Urothelium cell line (cell line): ENCODE results near the gene RAB40C.
A peak's percentile ranks its signal among the peaks of the same experiment; 100 is the strongest.

Experiments
- DNase-seq: peaks from one replicate; pipeline ENCODE4 v3.0.0; 2011; ENCODE audit warnings: low spot score, mixed read lengths
- FAIRE-seq: peaks from 2 replicates; lab custom pipeline; 2011; peaks lifted over from hg19 to GRCh38; lab: Jason Lieb, UNC

The RAB40C gene

GRCh38 chr16:641326-642188, 51.7 kb downstream of the RAB40C start, which contains the start of gene MCRIP2:
MCRIP2 (plus strand) TSS chr16:641828; CDS start chr16:641992, 164 bp downstream.
- peak; percentile 88 for DNase-seq
- FAIRE-seq = no peak

- DNase-seq = peak; percentile 48
- no peak for FAIRE-seq
These were observed 52.6 kb downstream of the RAB40C start for GRCh38 chr16:642189-643049.

- DNase-seq (no peak), FAIRE-seq (no peak)
These were observed 53.1 kb downstream of the RAB40C start for GRCh38 chr16:643050-643368.

- DNase-seq = no peak
- no peak for FAIRE-seq
These were observed 54.7 kb downstream of the RAB40C start for GRCh38 chr16:644556-644955.

GRCh38 chr16:645852-646678, 56.2 kb downstream of the RAB40C start:
- no peak for DNase-seq
- no peak for FAIRE-seq

GRCh38 chr16:646679-647172, 56.9 kb downstream of the RAB40C start:
- no peak for DNase-seq
- FAIRE-seq = no peak

GRCh38 chr16:647173-647902, 57.5 kb downstream of the RAB40C start:
- no peak for FAIRE-seq
- DNase-seq = no peak

- DNase-seq (peak; percentile 54), FAIRE-seq (no peak)
These were observed 58.4 kb downstream of the RAB40C start for GRCh38 chr16:648071-648780.

GRCh38 chr16:648781-649589, 59.1 kb downstream of the RAB40C start, which contains the start of gene WDR90:
WDR90 (plus strand) TSS chr16:649365; CDS start chr16:649417, 52 bp downstream.
- FAIRE-seq = peak; percentile 99

GRCh38 chr16:649631-650030, 59.8 kb downstream of the RAB40C start:
- FAIRE-seq = no peak
- no peak for DNase-seq

More at GRCh38 chr16:648781-649589, 59.1 kb downstream of the RAB40C start, which contains the start of gene WDR90:
- peak; percentile 96 for DNase-seq

- FAIRE-seq = no peak
- DNase-seq = no peak
These were observed 62.0 kb downstream of the RAB40C start for GRCh38 chr16:651844-652243.

- no peak for FAIRE-seq
These were observed 62.8 kb downstream of the RAB40C start for GRCh38 chr16:652454-653305.

GRCh38 chr16:654034-654433, 64.2 kb downstream of the RAB40C start:
- DNase-seq (no peak), FAIRE-seq (no peak)

More at GRCh38 chr16:652454-653305, 62.8 kb downstream of the RAB40C start:
- DNase-seq = no peak

GRCh38 chr16:657487-657886, 67.6 kb downstream of the RAB40C start:
- FAIRE-seq (no peak), DNase-seq (no peak)

GRCh38 chr16:658679-659571, 69.1 kb downstream of the RAB40C start:
- DNase-seq = no peak
- FAIRE-seq = no peak

GRCh38 chr16:659618-660017, 69.8 kb downstream of the RAB40C start:
- FAIRE-seq (no peak), DNase-seq (no peak)

- DNase-seq (no peak), FAIRE-seq (no peak)
These were observed 70.2 kb downstream of the RAB40C start for GRCh38 chr16:660132-660458.
